Right renal pelvis (tissue), 4 donors: ENCODE data around the gene SFRP2. TPM values are rescaled to one million over a fixed set of nuclear protein-coding genes. Genes with fewer than 3 reads are reported as not detected.

Experiments used
- DNase-seq, 4 donors: peaks; one replicate each; pipeline ENCODE4 v3.0.0-alpha.2; 2013; ENCODE audit warnings: low read depth in 4 of 4, low spot score in 3 of 4, missing footprints in 1 of 4
- polyA plus RNA-seq, 4 donors: library from polyadenylated mRNA; unstranded; fragments of 120-200 nt; gene quantifications; one replicate each; pipeline ENCODE4 v1.2.1, GENCODE V29; 2013; ENCODE audit not compliant: insufficient read length in 4 of 4

SFRP2 gene
- polyA plus RNA-seq, 4 donors = 16.6 to 39.2 (median 21.3) TPM

DNA sequence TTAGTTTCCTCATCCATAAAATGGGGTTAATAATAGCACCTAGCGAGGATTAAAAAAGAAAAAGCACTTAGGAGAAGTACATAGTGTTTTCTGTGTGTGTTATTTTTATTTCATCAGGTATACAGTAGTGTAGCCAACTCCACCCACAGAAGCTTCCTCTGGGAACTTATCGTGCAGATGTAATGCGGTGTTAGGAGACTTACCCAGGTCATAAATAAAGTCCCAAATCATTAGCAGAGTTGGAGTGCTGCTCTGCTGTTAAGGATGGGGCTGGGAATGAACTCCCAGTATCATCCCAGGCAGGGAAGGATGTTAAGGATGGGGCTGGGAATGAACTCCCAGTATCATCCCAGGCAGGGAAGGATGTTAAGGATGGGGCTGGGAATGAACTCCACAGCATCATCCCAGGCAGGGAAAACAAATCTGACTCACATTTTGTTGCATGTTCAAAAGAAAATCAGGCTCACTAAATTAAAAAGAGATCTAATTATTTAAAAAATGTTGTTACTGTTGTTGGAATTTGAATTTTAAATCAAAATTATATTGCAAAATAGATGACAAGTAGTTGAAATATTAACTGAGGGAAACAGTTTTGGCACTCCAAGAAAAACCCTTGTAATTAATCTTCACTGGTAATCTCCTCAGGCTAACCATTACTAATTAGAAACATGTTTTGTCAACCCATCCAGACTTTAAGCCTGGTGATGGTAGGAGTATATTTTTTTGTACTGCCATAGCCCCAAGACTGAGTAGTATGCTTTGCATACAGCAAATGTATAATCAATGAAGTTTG, 10.2 kb upstream of the SFRP2 start:
- DNase-seq = no peak

DNA sequence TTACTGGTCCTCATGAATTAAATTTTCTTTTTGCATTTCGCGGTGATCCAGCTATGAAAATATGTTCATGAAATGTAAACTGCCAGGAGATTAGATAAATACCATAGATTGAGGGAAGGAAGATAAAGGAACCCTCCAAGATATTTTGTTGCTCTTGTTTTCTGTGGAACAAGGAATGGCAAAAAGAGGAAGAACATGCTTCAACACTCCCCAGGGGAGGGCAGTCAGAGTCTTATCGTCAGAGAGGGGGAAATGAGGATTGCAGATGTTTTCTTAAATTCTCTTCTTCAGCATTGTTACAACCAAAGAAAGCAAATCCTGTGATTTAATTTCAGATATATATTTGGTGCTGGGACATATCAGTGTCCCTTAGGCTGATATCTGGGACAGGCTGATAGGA, 9.5 kb upstream of the SFRP2 start:
- no peak for DNase-seq

DNA sequence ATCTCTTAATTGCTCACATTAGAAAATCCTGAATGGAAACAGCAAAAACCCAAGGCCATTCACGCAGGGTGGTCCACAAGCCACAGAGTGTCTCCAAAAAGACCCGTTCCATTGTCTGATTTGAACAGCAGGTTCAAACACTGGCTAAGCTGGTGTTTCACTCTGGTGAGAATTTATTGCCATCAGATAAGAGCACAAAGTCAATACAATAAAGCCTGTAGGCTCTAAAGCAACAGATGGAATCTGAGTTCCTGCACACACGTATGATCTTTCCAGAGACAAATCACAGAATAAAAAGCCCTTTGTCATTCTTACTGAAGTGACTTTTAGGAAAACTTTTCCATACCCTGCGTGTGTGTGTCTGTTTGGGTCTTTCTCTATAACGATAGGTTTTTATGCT, 5.1 kb upstream of the SFRP2 start:
- no peak for DNase-seq

DNA sequence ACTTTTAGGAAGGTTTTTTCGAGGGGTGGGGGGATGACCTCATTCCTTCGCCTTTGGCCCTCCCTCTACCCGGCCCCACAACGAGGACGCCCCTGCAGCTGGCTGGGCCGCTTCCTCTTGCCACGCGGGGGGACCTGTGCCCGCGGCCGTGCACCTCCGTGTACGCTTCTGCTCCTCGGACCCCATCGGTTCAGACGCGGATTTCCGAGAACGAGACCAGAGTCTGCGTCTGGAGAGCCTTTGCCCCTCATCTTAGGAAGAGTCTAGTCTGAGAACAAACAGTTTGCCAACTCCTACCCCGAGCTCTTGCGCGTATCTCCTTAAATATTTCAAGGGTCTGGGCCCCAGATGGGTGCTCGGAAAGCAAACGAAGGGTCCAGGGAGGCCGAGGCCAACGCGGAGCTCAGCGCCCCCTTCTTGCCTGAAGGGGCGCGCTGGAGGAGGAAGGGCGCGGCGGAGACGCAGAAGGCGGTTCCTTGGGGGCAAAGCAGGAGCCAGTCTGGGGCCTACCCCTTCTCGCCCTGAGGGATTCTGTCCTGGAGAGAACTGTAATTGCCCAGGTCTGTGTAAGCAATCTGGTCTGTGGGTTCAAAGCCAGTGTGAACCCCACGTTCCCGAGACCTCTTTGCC, 3.9 kb upstream of the SFRP2 start:
- no peak for DNase-seq

DNA sequence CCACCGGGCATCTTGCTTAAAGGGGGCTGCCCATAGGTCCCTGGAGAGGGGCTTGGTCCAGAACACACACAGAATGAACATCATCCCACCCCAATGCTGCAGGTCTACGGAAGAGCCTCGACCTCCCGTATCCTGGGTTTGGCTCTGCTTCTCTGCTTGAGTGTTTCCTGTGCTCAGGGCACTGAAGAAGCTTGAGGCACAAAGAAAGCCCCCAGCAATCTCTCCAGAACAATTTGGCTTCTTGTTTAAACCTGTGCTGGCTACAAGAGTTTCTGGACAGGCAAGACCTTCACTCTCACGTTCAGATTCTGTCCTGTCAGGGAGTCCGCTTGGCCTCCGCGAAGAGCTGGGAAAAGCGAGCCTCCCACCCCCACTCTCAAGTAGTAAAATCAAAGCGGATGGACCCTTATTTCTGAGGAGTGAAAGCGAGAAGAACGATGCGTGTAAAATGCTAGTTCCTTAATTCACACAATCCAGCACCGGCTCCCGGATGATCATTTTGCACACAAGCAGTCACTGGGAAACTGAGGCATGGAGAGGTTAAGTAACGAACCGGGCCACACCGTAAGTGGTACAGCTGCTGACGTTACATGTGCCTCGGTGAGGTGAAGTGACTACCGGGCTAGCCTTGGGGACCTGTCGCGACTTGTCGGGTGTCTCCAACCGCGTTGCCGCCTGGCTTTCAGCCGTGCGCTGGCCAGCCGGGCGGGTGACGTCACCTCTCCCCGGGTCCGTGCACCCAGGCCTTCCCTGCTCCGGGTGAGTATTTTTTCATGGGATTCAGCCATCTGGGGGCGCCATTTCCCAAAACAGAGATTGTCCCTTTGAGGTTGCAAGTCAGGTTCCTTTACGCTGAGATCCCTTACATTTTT, 3.1 kb upstream of the SFRP2 start:
- DNase-seq = peak; percentile 67 to 83 (median 76)

DNA sequence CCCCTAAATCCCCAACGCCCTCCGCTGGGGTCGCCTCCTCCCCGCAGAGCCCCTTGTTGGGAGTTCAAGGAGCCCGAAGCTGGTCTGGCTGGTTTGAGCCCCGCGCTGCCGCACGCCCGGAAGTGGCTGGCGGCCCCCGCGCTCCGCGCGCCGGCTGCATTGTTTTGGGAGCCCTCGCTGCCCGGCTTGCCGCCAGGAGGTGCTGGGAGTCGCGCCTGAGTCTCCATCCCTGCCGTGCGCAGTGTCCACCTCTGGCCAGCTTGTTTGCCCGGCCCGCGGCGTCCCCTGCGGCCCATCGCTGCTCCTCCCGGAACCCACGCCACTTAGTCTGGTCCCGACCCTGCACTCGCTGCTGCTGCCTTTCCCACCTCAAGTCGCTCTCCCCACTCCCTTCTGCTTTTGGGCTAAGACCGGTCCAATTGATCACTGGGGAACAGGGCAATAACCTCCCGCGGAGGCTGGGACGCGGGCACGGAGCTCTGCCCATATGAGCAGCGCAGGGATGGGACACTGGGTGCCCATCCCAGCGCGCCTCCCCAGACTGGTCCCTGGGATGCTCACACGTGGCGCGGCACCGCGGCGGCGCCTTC, 2.2 kb upstream of the SFRP2 start:
- no peak for DNase-seq

DNA sequence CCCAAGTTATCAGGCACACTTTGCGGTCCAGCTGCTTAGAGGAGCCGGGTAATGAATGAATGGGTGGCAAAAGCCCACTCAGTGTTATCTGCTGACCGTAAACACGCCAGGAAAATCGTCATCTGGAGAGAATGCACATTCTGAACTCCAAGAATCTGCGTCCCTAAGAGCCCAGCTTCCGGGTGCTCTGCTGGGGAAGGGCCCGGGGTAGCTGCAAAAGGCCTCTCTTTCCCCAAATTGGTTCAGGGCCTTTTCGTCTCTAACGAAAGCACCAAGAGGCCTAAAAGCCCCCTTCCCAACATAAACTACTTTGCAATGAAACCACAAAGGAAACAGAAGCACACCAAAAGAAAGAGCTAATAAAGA, 1.6 kb upstream of the SFRP2 start:
- DNase-seq = no peak

DNA sequence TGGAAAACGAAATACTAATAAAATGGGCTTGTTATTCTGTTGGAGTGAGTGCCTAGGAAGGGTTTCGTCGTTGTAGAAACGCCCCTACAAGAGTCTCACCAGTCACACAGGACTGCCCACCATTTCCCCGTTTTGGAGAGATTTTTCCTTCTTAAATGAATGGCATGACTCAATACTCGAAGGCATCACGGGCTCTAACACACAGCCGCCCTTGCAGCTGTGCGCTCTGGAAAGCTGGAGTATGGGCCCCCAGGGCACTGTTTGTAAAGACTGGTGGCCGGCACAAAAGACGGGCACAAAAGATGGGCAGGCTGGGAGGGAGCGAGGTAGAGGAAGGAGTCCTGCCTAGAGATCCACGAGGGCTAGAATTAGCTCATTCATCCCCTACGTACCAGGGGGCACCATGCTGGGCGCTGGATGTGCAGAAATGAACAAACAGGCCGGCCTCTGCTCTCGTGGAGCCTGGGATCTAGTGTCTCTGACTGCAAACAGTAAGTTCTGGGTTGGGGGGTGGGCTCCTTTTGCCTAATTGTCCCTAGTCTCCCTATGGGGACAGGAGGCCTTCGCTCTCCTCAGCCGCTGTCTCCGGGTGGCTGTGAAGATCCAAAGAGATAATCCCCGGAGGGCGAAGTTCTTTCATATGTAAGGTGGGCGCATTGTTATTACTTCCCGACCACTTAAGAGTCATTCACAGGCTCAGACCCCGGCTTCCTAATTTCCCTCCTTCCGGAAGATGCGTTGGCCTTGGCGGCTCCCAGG, 1.0 kb upstream of the SFRP2 start:
- DNase-seq = no peak

DNA sequence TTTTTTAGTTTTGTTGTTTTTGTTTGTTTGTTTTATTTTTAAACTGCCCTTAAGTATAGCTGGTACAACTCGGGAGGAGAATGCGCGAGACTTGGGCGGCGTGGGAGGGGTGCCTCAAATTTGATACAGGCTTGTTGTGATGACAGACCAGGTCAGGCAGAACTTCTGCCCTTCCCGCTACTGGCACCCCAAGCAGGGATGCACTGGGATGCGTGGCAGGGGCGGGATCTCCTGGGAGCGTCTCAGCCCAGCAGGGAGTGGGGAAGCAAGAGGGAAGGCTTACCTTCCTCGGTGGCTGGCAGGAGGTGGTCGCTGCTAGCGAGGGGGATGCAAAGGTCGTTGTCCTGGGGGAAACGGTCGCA, 851 bp downstream of the SFRP2 start:
- no peak for DNase-seq

DNA sequence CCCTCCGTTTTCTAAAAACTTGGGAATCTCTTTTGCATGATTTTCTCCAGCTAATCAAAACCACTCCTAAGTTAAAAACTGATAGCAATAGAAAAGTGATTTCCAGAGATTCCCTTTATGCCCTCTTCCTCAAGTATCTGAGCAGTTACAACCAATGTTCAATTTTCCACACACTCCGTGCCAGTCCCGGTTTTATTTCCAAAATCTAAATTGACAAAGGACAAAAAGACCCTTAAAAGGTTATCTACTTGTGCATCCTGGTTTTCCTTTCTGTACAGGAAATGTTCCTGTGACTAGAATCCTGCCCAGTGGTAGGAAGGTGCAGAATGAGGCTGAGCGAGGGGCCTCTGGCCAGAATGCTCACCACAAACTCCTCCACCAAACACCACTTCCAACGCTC, 1.3 kb downstream of the SFRP2 start:
- no peak for DNase-seq

DNA sequence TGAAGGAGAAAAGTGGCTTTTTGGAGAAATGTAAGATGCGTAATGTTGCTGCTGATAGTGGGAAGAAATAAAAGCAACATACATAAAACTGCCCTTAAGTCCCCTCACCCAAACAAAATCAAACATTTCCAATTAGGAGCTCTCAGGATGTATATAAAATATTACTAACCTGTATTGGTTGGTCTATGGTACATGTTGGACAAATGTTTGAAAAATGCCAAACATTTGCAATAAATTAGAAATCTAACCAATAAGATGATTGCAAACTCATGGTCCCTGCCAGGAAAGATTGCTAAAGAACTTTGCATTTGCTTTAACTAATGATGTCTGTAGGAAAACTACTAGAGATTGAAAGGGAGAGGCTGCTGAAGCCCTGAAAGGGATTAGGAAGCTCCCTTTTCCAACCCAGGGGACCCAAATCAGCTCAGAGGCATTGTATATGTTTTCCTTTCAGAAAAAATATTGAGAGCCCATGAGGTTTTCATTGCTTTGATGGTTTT, 1.8 kb downstream of the SFRP2 start:
- DNase-seq = no peak

DNA sequence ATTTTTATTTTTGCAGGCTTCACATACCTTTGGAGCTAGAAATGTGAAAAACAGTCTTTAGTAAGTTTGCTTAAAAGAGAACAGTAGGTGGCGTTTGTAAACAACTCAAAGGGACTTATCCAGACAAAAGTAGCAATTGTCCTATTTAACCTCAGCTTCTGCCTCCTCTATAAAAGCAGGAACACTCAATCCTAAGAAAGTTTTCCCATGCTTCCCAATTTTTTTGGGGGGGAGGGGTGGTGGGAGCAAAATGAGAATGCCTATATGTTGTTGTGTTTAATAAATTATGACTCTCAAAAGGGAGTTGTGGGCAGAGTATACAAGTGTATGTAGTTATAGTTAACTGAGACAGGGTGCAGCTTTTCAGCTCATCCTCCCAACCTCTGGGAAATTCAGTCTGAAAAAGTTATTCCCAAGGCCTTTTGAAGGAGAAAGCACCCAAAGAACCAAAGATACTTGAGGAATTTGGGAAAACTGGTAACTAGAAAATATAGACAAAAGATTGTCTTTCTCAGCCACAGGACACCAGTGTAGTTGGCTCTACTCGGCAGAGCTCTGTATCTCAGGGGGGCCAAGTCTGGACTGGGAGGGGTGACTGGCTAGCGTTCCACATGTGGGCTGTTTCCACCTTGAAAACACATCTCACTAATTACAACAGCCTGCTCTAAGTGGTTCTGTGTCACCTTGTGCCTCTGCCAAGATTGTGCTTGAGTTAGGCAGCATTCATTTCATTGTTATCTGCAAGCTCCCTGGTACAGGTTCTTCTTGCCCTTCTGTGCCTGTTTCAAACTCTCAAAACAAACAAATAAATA, 2.8 kb downstream of the SFRP2 start:
- DNase-seq = no peak

DNA sequence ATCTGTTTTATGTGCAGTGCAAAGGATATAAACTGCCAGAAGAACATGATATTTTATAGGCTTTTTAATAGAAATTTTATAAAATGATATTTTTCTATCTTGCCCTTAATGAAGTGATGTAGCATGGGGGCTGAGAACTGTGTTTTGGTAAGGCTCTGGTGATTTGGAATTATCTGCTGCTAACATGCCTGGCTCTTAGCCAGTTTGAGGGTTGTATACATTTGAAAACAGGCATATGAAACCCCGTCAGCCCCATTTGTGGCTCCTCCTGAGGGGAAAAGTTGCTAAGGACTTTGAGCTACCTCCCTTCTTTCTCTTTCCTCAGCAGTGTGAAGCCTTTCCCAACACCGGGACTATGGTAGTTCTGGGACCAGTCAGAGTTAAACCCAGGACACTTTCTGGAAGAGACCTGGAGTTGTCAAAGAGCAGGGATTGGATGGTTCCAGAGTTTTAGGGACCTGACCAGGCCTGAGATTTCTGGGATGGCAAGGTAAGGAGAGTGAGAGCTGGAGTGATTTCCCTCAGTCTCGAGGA, 4.7 kb downstream of the SFRP2 start:
- DNase-seq = no peak

DNA sequence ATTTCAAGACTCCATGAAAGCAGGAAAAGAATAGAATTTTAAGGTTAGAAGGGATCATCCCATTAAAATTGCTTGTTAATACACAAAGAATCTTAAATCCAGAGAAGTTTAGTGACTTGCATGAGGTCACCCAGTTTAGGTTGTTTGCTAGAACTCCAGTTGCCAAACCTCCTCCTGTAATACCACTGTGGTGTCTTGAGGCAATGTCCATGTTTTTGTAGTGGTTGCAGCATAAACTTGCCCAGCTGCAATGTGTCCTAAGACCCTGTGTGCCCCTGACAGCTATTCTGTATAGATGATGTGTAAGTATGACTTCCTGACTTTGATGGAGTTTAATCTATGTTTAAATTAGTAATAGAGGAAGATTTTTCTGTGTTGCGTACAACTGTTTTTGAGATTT, 6.3 kb downstream of the SFRP2 start:
- no peak for DNase-seq

DNA sequence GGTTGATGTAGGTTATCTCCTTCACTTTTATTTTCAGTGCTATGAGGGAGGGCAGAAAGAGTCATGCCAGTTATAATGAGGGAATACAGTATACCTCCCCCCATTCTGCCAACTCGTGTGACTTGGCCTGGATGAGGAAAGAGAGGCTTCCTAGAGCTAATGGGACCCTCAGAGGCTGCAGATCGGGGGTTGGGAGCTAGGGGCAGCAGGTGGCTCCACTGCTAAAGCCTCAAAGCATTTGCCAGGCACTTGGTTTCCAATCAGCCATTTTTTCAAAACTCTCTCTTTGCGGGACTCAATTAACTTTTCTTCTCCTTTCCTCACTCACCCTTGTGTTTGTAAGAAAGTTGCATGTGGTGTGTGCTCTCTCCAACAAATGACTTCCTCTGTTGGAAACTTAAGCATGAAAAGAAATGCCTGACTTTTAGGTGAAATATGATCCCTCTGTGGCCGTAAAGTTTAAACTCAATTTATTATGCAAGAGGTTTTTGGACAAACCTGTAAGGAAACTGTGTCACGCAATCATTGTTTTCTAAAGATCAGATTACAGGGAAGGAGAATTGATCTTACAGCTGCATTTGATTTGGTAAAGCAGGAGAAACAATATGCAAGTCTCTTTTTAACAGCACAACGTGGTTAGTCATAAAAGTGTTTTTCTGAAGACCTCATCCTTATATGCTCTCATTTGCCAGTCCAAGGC, 7.0 kb downstream of the SFRP2 start:
- DNase-seq = no peak

DNA sequence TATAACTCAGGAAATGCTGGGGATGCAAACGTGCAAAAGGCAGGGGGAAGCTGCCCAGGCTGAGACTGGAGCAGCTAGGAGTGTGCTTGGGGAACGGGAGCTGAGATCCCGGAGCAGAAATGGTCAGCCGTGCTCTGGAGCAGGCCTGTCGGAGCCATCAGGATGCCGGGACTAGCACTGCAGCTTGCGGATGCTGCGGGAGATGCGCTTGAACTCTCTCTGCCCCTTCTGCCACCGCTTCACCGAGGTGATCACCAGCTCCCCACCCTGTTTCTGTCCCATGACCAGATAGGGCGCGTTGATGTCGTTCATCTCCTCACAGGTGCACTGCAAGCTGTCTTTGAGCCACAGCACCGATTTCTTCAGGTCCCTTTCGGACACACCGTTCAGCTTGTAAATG, 7.6 kb downstream of the SFRP2 start:
- no peak for DNase-seq

DNA sequence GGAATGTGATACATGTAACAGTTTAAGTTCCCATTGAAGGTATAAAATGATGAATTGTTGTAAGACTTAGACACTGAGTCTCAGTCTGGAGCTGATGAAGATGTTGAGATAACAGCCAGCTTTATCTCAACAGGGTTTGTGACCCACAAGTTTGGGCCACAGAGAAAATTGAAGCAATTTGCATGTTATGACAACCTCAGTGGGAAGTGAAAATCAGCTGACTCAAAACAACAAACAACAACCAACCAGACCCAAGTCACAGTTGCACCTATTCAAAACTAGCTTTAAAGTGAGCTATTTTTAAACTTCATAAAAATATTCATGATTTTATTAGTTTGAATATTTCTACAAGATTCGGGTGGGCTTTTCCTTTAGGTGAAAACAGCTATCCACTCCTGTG, 8.0 kb downstream of the SFRP2 start:
- DNase-seq = no peak

DNA sequence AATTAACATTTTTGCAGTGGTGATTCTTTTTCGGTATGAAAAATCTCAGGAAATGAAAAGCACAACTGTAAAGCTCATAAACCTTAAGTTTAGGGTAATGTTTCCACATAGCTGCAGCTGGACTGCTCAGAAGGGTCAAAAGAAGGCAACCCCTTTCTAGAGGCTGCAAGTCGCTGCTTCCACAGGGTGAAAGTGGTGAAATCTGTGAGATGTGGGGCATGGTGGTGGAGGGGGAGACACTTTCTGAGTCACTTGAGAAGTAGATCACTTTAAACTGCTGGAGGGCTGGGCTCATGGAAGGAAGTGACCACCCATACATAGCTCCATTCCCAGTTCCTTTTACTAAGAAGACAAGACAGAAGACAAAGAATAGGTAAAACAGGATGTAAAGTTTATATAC, 8.7 kb downstream of the SFRP2 start:
- DNase-seq = no peak

DNA sequence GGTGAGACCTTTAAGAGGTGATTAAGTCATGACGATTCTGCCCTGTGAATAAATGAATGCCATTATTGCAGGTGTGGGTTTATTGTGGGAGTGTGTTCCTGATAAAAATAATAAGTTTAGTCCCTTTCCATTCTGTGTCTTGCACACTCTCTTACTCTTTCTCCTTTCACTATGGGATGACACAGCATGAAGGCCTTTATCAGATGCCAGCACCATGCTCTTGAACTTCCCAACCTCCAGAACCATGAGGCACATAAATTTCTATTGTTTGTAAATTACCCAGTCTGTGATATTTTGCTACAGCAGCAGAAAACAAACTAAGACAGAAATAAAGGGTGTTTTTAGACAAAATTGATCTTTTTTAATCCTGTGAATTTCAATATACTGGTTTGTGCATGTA, 10.5 kb downstream of the SFRP2 start:
- no peak for DNase-seq
